Posterior vena cava (tissue), 2 donors: ENCODE data around the gene NDRG4. TPM values are rescaled to one million over a fixed set of nuclear protein-coding genes. Genes with fewer than 3 reads are reported as not detected.

Experiments used
- DNase-seq: peaks from one replicate; pipeline ENCODE4 v3.0.0-alpha.2; 2020; ENCODE audit warnings: low spot score
- intact Hi-C, 2 donors: fragments of 100-400 bp; cut with DNase I; formaldehyde crosslinking; loops; one replicate each; pipeline versions ENCODE4 v1.14.1 to v1.14.2; 2022 to 2023
- total RNA-seq, 2 donors: library from RNA; stranded (reverse); fragmentation: NEBNext Ultra II Directional; extraction: Animal tissue kit (Norgen Biotek cat#: 25700); gene quantifications; one replicate each; pipeline ENCODE4 v1.2.1, GENCODE V29; 2021
- donor health status: DM: yes; HTN: yes; CAD: no.
- donor health status: DM: yes; HTN: yes; CAD: no.

The NDRG4 gene
- total RNA-seq, 2 donors from 2014 or later: 5.8 to 8.6 TPM

DNA sequence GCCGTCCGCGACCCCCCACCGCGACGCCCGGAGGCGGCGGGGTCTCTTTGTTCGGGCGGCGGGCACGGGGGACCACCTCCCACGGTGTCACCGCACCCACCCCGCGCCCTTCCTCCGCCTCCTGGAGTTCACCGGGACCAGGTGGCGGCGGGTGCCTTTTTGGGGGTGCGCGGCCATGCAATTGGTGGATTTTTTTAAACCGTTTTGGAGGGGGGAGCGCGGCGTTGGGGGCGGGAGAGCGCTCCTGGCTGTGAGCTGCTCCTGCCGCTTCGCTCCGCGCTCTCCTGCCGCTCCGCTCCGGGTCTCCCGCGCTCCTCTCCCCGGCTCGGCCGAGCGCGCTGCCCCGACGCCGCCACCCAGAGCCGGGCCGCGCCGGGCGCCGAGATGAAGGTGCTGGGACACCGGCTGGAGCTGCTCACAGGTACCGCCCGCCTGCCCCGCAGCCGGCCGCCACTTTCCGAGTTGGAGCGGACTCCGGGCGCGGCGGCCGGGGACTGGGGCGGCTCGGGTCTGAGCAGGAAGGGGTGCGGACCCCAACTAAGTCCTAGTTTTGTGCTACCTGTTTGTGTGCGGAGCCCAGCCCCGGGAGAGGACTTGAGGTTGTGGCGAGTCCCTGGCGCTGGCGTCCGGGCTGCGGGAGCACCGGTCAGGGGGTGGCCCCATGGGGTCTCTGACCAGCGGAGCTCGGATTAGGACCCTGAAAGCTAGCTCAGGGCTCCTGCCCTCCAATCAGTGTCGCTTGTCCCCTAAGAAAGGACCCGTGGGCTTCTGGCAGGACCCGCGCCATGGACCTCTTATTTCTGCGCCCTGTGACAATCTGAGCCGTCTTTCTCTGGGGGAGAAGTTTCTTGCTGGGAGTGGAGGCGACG is 35.7 kb upstream of the NDRG4 start:
- intact Hi-C loops: no loop called here
- no peak for DNase-seq

DNA sequence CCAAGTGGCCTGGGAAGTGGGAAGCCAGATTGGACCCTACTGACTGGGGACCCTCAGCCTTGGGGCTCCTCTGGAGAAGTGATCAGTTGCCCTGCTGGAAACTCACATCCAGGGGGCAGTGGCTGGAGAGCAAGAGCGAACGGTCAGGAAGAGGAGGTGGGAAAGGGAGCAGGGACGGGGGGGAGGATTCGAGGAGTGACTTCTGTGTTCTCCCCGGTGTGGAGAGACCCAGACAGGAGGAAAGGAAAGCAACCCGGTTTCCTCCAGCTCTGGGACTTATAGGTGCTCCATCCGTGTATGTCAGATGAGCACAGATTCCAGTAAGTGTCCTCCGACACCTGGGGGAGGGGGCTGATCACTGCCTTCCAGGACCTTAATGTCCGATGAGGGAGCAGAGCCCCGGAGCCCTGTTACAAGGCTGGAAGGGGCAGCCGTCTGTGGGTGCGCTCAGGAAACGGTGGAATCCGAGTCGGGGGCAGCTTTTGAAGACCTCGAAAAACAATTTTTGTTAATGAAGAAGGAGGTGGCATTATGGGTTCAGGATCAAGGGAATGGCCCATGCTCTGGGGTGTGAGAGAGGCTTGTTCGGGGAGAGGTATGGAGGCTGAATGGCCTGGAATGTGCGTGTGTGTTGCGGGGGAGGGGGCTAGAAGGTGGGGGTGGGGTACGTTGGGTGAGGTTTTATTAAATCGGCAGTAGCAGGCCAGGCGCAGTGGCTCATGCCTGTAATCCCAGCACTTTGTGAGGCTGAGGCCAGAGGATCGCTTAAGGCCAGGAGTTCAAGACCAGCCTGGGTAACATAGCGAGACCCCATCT is 34.8 kb upstream of the NDRG4 start:
- DNase-seq: no peak
- intact Hi-C loops: no loop called here

DNA sequence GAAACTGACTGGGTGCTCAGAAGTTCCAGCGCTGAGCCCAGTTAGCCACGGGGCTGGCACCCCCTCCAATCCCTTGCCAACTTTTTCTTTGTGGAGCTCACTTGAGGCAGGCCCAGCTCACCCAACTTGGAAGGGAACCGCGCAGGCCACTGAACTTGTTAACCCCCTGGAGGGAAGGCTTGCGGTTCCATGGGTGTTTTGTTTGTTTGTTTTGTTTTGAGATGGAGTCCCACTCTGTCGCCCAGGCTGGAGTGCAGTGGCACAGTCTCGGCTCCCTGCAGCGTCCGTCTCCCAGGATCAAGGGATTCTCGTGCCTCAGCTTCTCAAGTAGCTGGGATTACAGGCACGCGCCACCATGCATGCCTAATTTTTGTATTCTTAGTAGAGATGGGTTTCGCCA is 34.1 kb upstream of the NDRG4 start:
- intact Hi-C loops: no loop called here
- DNase-seq: peak; percentile 51

DNA sequence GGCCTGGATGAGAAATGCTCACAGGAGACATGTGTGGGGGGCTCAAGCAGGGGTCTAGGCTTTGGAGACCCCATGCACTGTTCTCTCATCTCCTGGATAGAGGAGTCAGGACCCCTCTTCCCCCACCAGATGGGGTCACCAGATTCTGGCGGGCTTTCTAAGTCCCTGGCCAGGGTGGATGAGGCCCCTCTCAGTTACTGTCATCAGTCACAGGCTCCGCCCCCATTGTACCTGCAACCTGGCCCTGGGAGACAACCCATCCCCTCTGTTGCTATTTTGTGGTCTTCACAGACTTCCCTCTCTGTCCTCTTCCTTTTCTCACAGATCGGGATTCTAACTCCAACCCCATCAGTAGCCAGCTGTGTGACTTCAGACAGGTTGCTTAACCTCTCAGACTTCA is 33.5 kb upstream of the NDRG4 start:
- DNase-seq: peak; percentile 57
- intact Hi-C loops: no loop called here

DNA sequence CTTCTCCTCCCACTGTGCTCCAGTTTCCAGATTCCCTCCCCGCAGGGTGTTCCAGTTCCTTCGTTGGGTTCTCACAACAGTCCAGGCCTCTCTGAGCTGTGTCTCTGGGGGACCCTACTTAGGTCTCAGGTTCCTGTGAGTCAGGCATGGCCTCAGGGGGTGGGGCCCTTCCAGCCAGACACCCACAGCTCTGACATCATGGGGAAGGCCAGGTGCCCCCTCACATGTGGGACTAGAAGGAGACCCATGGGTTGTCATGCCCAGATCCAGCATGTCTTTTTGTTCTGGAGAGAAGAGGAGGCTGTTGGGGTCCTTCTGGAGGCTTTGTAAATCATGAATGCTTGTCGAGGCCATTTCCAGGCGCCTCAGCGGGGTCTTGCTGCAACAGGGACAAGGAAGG is 32.0 kb upstream of the NDRG4 start:
- peak; percentile 48 for DNase-seq
- intact Hi-C loops: no loop called here

DNA sequence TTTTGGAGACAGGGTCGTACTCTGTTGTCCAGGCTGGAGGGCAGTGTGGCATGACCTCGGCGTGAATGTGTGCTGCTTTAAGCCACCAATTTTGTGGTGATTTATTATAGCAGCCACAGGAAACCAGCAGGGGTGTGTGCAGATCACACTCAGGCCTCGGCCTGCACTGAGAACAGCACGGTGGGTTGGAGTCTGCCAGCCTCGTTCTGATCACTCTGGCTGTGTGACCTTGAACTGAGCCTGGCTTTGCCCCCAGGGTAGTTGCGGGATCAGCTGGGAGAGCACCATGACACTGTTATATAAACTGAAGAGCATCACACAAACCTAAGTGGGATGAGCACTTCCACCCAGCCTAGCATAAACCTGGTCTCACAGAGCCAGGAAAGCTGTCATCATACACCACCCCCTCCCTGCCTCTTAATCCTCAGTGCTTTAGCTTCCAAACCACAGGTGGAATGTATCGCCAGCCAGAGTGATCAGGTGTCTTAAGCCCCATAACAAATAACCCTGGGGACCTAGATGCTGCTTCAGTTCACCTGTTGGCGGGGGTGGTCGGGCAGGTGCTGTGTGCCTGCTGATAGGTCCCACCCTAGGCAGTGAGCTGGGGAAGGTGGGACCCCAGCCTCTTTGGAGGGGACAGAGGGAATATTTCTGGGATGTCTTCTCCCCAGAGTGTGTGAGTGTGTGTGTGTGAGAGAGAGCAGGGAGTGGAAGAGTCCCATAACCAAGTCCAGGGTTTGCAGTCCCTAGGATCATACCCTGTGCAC is 28.6 kb upstream of the NDRG4 start:
- intact Hi-C loops: no loop called here
- peak; percentile 55 for DNase-seq

DNA sequence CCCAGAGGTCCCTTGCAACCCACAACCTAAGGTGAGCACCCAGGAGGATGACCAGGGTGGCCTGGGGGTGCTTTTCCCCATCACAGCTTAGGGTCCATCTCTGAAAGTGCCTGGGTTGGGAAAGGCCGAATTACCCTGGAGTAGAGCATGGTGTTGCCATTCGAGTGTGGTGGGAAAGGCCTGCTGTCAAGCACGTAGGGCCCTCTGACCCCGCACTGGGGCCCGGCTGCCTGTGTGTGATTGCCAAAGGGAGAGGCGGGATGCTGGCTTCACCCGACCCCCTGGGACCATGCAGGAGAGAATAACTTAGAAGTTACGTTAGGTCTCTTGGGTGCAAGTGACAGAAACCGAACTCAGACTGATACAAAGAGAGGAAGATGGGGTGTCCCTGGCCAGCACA is 27.7 kb upstream of the NDRG4 start:
- peak; percentile 58 for DNase-seq
- intact Hi-C loops: no loop called here

DNA sequence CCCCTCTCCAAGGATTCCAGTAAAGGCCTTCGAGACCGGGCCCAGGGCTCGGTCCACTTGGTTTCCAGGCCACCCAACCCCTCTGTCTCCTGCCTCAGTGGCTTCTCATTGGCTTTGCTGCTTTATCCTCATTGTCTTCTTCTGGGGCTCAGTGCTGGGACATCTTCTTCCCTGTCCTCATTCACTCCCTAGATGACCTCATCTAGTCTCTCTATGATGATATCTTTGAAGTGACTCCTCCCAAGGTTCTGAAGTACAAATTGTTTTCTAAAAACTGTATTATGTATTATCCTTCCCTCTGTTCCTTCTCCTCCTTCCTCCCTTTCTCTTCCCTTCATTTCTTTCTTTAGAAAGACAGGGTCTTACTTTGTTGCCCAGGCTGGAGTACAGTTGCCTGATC is 27.1 kb upstream of the NDRG4 start:
- intact Hi-C loops: no loop called here
- no peak for DNase-seq

DNA sequence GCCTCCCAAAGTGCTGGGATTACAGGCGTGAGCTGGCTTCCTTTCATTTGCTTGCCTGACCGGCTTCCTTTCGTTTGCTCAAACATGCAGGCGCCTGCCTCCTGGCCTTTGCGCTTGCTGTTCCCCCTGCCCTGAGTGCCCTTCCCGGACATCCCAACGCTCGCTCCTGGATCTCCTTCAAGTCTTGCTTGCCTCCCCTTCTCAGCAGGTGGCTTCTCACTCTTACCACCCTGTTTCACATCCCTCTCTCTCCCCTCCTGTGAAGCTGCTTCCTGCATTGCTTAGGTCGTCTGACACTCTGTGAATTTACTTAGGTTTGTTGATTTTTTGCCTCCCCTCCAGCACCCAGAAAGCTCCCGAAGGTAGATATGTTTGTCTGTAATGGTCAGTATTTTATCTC is 25.6 kb upstream of the NDRG4 start:
- intact Hi-C loops: no loop called here

DNA sequence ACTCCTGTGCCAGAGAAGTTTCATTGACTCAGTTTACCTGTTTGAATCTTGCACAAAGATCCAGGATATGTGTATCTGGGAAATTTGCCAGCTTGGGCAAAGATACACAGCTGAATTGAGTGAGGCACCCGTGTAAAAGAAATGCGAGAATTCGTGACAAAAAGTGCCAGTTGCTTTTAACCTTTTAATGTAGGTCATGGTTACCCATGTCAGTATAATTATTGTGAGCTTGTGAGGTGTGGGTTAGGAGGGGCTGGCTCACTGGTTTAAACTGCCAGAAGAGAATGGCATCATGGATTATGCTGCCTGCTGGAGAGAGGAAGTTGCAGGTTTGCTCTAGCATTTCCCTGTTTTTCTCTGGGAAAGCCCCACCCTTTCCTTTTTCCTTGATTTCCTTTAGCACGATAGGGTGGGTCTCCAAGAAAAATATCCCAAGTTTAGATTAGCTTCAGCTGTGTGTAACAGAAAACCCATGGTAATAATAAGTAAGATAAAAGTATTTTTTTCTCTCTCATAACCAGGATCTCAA is 24.8 kb upstream of the NDRG4 start:
- DNase-seq: peak; percentile 7
- intact Hi-C loops: no loop called here

More for the DNA sequence above, 25.6 kb upstream of the NDRG4 start:
- DNase-seq: peak; percentile 56

DNA sequence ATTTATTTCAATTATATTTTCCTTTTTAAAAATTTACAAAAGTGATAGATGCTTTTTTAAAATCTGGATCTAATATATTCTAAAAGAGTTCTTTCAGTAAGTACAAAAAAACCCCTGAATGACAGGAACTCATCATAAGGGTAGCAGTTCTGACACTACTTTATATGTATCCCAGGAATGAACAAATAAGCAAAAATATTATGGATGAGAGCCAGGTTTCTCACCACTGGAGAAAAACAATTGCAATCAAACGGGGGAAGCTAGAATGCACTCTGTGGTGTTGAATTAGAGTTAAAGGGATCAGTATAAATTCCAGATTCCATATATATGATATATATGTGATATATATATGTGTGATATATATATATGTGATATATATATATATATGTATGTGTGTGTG is 23.2 kb upstream of the NDRG4 start:
- intact Hi-C loops: no loop called here

DNA sequence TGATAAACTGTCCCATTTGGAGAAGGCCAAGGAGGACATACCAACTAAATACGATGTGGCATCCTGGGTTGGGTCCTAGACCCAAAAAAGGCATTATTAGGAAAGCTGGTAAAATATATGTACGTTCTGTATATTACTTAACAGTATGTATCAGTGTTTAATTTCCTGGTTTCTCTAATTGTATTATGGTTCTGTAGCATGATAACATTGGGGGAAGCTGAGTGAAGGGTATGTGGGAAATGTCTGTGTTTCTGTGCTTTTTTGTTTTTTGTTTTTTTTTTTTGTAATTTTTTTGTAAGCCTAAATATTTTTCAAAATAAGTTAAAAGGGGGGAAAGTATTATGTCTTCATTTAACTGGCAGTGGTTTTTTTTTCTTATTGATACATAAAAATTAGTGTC is 21.5 kb upstream of the NDRG4 start:
- intact Hi-C loops: no loop called here
- DNase-seq: no peak

More for the DNA sequence above, 23.2 kb upstream of the NDRG4 start:
- DNase-seq: no peak

DNA sequence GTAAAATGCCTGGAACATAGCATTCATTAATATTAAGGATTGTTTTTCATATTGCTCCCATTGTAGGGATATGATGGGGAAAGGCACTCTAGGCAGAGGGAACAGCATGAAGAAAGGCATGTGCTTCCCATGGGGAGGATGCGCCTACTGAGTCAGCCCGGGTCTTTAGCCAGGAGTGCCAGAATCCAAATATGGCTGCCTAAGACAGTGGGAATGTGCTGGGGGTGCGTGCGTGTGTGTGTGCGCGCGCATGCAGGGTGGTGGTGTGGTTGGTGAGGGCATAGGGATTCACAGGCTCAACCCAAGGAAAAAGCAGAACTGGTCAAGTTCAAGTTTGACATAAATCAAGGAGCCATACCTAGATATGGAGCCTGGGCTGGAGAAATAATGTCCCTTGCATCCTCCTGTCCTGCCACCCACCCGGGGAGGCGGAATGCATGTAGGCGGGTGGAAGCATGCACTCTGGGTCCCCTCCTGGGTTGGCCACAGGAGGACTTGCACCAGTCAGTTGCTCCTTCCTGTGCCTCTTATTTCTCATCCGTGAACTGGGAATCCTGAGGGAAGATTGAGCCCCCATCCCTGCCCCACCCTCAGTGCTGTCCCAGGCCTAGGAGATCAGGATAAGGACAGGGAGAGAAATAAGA is 18.6 kb upstream of the NDRG4 start:
- intact Hi-C loops: no loop called here
- peak; percentile 41 for DNase-seq

DNA sequence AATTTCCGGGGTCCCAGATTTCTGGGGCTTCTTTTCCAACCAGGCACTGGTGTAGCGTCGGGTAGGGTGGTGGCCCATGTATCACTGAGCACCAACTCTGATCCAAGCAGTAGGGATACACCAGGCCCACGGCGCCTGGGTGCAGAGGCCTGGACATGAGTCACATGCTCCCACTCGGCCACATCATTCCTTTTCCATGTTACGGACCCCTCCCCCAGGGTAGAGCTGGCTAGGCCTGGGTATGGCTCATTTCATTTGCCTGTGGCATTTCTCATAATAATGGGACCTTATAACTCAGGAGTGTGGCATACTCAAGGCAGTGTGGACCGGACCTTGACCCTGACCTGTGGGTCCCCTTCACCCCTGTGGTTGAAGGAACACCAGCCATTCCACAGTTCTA is 18.0 kb upstream of the NDRG4 start:
- intact Hi-C loops: no loop called here
- no peak for DNase-seq

DNA sequence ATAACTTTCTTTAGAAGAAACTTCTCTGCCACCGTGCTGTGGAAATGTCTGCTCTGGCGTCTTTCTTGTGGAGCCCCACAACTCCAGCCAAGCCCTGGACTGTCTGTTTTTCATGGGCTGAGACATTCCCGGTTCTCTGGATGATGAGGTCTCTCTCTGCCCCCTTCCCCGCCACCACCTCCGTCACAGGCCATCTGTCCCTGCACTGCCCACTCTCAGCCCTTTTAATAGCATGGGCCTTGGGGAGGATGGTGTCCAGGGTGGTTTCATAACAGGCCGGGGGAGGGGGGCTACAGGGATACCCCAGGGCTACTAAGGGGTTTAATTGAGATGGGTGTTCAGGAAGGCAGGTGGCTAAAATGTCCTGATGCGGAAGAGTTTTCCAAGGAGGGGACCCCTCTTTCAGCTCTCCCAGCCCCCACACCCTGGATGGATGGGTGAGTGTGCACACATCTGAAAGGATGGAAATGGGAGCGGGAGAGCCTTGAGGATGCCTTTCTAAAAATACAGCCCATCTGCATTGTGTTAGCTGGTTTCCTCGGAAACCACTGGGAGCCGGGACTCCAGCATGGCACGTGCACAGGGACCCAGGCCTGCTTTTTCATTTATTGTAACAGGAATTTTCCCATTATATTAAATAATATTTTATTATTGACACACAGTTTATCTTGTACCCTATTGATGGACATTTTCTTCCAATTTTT is 14.6 kb upstream of the NDRG4 start:
- peak; percentile 37 for DNase-seq
- intact Hi-C loops: loop anchor here in 1 of 2 donors (5.0 kb wide), 1 partner anchor 148 kb away; no protein-coding TSS in a partner anchor

DNA sequence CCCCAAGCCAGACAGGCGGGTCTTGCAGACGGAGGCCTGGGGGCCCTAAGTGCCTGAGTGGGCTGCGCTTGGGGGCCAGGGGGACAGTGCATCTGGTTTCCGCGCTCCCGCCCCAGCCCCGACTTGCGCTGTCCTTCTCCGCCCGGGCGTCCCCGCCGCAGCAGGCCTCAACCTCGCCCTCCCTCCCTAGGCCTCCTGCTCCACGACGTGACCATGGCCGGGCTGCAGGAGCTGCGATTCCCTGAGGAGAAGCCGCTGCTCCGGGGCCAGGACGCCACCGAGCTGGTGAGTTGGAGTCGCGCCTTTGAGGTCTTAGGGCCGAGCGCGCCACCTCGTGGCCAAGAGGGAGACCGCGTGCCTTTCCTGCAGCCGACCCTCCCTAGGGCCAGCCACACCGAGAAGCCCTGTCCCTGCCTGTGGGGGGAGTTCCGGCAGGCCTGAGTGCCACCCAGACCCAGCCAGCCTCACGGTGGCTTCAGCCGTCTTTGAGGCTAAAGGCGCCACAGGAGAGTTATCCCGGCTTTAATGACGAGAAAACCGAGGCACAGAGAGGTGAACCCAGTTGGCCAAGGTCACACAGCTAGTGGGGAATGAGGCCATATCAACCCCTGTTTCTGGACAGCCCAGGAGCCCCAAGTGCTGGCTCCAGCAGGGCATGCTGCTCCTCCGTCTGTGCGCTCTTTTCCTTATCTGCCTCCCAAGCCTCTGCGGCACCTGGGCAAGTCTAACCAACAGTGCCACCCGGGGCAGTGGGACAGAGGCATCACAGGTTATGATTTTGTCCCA is 12.2 kb upstream of the NDRG4 start:
- peak; percentile 95 for DNase-seq
- intact Hi-C loops: loop anchor here (2.0 to 5.0 kb wide), 2 partner anchors 150 to 151 kb away; no protein-coding TSS in a partner anchor

DNA sequence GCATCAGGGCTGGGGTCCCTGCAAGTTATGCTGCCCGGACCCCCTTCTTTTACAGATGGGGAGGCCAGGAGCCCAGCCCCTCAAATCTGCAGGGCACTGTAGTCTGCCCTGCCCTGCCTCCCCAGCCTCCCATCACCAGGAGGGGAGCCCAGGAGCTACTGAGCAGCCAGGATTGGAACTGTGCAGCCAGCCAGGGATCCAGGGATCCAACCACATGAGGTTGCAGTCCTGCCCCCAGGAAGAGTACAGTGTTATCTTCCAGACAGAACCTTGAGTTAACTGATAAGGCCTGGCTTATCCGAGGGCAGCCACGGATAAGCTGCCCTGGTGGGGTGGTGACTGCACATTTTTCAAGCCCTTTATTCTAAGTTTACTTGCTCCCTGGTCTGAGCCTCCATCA is 11.4 kb upstream of the NDRG4 start:
- intact Hi-C loops: loop anchor here in 1 of 2 donors (5.0 kb wide), 1 partner anchor 151 kb away; no protein-coding TSS in a partner anchor
- DNase-seq: peak; percentile 47
